GM12874 (cell line): ENCODE results near the gene COL4A4.

Experiments used
- TF ChIP-seq, protein P1 (sequence below): IDR thresholded peaks from 2 replicates; pipeline ENCODE4 v1.5.1; 2011; ENCODE audit warnings: low read depth, mild to moderate bottlenecking, control low read depth, low read length, moderate library complexity; ENCODE audit not compliant: insufficient read depth

COL4A4 gene

DNA sequence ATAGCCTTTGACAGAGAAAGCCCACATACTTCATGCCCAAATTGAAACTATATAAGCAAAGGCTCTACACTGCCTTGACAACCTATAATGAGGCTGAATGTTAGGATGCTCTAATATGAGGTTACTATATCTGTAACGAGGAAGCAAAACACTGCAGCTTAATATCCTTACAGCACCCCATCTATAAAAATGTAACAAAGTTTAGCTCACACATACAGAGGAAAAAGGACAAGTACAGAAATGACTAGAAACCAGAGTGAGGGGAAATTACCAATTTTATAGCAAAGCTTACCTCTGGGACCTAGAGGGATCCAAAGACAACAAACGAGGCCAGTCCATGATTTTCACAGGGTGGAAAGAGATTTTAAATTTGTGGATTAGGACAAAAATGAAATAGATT is 138.5 kb downstream of the COL4A4 start:
- TF ChIP-seq, protein P1, sequence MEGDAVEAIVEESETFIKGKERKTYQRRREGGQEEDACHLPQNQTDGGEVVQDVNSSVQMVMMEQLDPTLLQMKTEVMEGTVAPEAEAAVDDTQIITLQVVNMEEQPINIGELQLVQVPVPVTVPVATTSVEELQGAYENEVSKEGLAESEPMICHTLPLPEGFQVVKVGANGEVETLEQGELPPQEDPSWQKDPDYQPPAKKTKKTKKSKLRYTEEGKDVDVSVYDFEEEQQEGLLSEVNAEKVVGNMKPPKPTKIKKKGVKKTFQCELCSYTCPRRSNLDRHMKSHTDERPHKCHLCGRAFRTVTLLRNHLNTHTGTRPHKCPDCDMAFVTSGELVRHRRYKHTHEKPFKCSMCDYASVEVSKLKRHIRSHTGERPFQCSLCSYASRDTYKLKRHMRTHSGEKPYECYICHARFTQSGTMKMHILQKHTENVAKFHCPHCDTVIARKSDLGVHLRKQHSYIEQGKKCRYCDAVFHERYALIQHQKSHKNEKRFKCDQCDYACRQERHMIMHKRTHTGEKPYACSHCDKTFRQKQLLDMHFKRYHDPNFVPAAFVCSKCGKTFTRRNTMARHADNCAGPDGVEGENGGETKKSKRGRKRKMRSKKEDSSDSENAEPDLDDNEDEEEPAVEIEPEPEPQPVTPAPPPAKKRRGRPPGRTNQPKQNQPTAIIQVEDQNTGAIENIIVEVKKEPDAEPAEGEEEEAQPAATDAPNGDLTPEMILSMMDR: no peak

DNA sequence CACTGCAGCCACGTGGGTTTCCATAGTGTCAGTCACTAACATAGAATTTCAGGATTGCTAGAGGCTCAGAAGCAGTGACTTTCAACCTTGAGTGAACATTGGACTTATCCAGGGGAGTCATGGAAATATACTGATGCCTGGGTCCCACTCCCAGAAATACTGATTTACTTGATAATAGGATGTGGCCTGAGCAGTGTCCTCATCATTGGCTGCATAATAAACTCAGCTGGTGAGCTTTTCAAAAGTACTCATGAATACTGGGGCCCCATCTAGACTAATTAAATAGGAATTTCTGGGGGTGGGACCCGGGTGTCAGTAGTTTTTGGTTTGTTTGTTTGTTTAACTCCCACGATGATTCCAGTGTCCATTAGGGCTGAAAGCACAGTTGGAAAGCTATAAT is 141.4 kb downstream of the COL4A4 start:
- TF ChIP-seq, protein P1: no peak

DNA sequence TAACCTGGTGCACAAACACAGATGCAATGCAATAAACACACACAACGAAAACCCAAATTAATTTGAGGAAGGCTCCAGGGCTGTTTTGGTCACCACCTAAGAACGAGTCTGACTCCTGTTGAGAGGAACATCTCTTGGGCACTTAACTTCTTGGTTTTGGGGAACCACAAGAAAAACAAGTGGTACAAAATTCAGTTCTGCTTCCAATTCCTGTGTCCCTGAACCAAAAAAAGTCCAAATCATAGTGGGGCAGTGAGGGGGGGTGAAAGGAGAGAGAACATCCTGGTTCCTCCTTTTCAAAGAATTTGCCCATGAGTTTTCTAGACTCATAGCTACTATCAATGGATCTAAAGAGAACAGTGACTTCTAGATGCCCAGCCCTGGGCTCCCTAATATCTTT is 143.6 kb downstream of the COL4A4 start:
- TF ChIP-seq, protein P1: no peak

DNA sequence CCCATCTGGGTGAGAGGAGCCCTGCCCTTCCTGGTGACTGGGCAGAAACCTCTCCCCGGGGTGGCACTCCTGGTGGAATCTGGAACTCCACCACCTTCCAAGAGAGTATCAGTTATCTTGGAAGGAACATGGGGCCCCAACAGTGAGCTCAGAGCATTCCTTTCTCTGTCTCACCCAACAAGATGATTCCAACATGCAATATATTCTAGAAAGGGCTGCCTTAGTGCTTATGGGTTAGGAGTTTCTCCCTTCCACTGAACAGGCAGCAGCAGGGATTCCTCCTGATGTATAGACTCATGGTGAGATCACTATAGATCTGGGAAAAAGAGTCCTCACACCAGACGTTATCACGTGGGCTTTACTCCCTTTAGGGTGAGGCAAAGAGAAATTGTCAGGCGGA is 147.1 kb downstream of the COL4A4 start:
- TF ChIP-seq, protein P1: no peak

DNA sequence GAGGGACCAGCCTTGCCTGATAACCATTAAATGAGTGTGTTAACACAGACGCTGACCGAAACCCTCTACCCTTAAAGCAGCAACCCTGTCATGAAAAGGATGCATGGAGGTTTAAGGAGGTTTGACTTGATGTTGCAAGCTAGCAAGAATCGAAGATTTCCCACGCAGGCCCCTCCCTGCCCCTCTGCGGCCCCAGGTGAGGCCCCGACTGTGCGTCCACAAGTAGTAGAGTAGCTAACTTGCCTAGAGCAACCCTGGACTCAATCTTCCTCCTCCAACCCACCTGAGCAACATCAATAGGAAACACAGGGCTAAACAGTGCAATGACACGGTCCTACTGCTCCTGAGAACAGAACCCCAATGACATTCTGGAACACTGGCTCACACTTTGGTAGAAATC is 150.1 kb downstream of the COL4A4 start:
- TF ChIP-seq, protein P1: no peak

DNA sequence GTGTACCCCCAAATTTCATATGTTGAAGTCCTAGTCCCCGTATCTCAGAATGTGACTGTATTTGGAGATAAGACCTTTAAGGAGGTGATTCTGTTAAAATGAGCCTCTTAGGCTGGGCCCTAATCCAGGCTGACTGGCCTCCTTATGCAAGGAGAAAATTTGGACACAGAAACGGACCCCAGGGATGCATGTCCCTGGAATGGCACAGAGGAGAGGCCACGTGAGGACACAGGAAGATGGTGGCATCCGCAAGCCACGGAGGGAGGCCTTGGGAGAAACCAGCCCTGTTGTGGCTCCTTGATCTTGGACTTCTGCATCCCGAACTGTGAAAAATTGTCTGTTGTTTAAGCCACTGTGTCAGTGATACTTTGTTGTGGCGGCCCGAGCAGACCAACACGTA is 150.7 kb downstream of the COL4A4 start:
- TF ChIP-seq, protein P1: no peak

DNA sequence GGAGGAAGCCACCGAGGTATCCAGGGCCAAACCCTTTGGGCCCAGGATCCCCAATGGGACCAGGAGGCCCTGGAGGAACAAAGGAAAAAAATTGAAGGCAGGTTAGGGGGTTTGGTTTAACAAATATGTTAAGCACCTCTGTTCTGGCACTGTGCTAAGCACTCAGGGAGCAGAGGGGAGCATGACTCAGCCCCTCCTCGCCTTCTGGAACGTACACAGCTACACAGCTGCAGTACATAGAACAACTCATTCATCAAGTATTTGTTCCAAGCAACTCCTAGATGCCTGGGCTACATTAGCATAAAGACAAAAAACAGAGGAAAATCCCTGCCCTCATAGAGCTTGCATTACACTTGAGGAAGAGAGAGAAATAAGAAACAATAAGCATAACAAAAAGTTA is 153.6 kb downstream of the COL4A4 start:
- TF ChIP-seq, protein P1: no peak

DNA sequence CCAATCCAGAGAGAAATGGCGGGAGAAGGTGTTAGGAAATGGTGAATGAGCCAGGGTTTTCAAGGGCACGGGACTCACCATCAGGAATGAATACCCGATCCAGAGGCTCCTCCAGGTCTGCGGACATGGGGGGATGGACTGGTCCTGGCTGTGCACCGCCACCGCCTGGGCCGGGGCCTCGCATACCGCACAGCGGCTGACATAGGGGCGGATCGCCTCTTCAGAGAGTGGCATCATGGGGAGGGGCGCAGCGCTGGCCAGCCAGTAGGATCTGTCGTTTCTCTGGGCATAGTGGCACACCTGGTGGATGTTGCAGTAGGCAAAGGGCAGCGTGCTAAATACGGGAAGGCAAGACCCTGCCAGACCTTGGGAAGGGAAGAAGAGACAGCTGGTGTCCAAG is 156.1 kb downstream of the COL4A4 start:
- TF ChIP-seq, protein P1: no peak
